ENCODE data around the gene ADGRL1.
A peak's percentile ranks its signal among the peaks of the same experiment; 100 is the strongest.
"Not testable (repeated sequence)": the region's sequence is repeated elsewhere in the genome, so short reads cannot be mapped to it uniquely, and the experiment has no call there.

ADGRL1 gene

GRCh38 chr19:14217886-14218285, 11.9 kb upstream of the ADGRL1 start:
- DNase-seq = not testable (repeated sequence)

- DNase-seq = no peak
Measured at GRCh38 chr19:14214580-14214979, 8.6 kb upstream of the ADGRL1 start.

- DNase-seq = not testable (repeated sequence)
Measured at GRCh38 chr19:14210182-14210581, 4.2 kb upstream of the ADGRL1 start.

- DNase-seq = not testable (repeated sequence)
Measured at GRCh38 chr19:14209401-14209800, 3.4 kb upstream of the ADGRL1 start.

- DNase-seq = not testable (repeated sequence)
Measured at GRCh38 chr19:14208496-14208895, 2.5 kb upstream of the ADGRL1 start.

GRCh38 chr19:14207796-14208195, 1.8 kb upstream of the ADGRL1 start:
- DNase-seq = not testable (repeated sequence)

- peak; percentile 78 for DNase-seq
Measured at GRCh38 chr19:14206737-14207726, 1.1 kb upstream of the ADGRL1 start.

- DNase-seq = not testable (repeated sequence)
Measured at GRCh38 chr19:14206308-14206707, 339 bp upstream of the ADGRL1 start.

GRCh38 chr19:14204676-14205451, 1.1 kb downstream of the ADGRL1 start:
- DNase-seq = not testable (repeated sequence)

GRCh38 chr19:14204219-14204618, 1.8 kb downstream of the ADGRL1 start:
- not testable (repeated sequence) for DNase-seq

GRCh38 chr19:14203788-14204187, 2.2 kb downstream of the ADGRL1 start:
- not testable (repeated sequence) for DNase-seq

- no peak for DNase-seq
Measured at GRCh38 chr19:14203177-14203576, 2.8 kb downstream of the ADGRL1 start.

- DNase-seq = not testable (repeated sequence)
Measured at GRCh38 chr19:14201481-14201880, 4.5 kb downstream of the ADGRL1 start.

- DNase-seq = not testable (repeated sequence)
Measured at GRCh38 chr19:14200147-14200841, 5.7 kb downstream of the ADGRL1 start.

GRCh38 chr19:14198384-14199376, 7.3 kb downstream of the ADGRL1 start:
- no peak for DNase-seq

- no peak for DNase-seq
Measured at GRCh38 chr19:14197882-14198281, 8.1 kb downstream of the ADGRL1 start.

GRCh38 chr19:14197288-14197687, 8.7 kb downstream of the ADGRL1 start:
- not testable (repeated sequence) for DNase-seq

- peak; percentile 13 for DNase-seq
Measured at GRCh38 chr19:14196105-14196504, 9.9 kb downstream of the ADGRL1 start.

GRCh38 chr19:14195216-14195615, 10.8 kb downstream of the ADGRL1 start:
- DNase-seq = not testable (repeated sequence)

- no peak for DNase-seq
Measured at GRCh38 chr19:14189415-14189814, 16.6 kb downstream of the ADGRL1 start.

- DNase-seq = not testable (repeated sequence)
Measured at GRCh38 chr19:14188086-14188485, 17.9 kb downstream of the ADGRL1 start.

- DNase-seq = no peak
Measured at GRCh38 chr19:14187561-14187960, 18.4 kb downstream of the ADGRL1 start.

All from NCI-H2227 treated with DMSO at 0.1 percent for 48 hours (cell line).